Measurements from ENCODE around the gene PAPPA.

GRCh38 chr9:116287721-116288120 is 134.1 kb downstream of the PAPPA start:
- no peak for TF ChIP-seq CTCF (IDR thresholded peaks at IDR 0.05)
- no peak for TF ChIP-seq POLR2A (IDR thresholded peaks at IDR 0.05)
